ES-I3 (cell line): ENCODE data around the gene MOK.

Source experiments
- H3K36me3 ChIP-seq: 2 replicates; pipeline ENCODE4 v1.6.1; 2013; ENCODE audit warnings: mild to moderate bottlenecking, low read length, control low read depth, moderate library complexity; ENCODE audit not compliant: insufficient read depth
- H3K4me1 ChIP-seq: 2 replicates; pipeline ENCODE4 v1.6.1; 2013; ENCODE audit warnings: mild to moderate bottlenecking, control low read depth, low read length; ENCODE audit not compliant: insufficient read depth
- H3K9ac ChIP-seq: 2 replicates; pipeline ENCODE4 v1.6.1; 2013; ENCODE audit warnings: low read depth, mild to moderate bottlenecking, low read length, moderate library complexity
- H3K9me3 ChIP-seq: 2 replicates; pipeline ENCODE4 v1.6.1; 2013; ENCODE audit warnings: mild to moderate bottlenecking, low read length, moderate library complexity; ENCODE audit not compliant: control insufficient read depth, insufficient read depth

The MOK gene

DNA sequence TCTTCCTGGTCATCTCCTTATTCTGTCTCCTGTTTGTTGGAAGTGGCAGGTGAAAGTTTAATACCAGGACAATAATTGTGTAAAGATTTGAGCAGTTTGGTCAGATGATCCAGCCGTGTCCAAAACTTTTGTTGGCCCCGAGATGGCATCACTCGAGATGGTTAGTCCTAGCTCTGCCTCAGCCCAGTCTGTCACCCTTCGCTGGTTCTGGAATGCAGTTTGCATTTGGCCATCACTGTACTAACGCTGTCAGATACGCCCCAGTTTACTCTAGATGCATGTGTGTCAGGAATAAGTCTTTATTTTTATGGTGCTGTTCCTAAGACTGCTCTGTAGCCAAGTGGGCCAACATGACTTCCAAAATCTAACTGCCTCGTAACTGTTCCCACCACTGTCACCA is 79.6 kb downstream of the MOK start:
- 0 out of 2 replicates have a peak, but pooled peaks cover 6% of the 10 kb centered on the region for H3K4me1 ChIP-seq
- H3K9me3 ChIP-seq = no peaks in the 10 kb centered on the region
- no peak overlapping the region for H3K9ac ChIP-seq
- no peaks in the 10 kb centered on the region for H3K36me3 ChIP-seq

- Histone ChIP-seq H3K36me3 (no peaks in the 10 kb centered on the region), H3K4me1 (0 out of 2 replicates have a peak, but pooled peaks cover 6% of the 10 kb centered on the region), H3K9me3 (no peaks in the 10 kb centered on the region), H3K9ac (no peak overlapping the region)
Measured at GRCh38 chr14:102223682-102224081, 81.3 kb downstream of the MOK start.

DNA sequence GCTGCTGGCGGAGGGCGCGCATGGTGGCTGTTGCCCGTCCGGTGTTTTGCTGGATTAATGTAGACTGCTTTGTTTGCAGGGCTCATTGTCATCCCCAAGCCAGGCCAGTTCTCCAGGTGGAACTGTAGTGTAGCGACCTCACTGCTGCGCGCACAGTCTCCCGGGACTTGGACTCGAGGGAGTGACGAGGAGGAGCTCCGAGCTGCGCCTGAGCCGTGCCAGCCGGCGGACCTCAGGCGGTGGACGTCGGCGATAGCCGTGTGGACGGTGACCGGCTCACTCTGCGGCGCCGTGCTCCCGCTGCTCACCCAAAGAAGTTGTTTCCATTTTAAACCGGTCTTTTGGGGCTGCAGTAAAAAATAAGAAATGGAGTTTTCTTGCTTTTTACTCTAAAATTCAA is 82.2 kb downstream of the MOK start:
- Histone ChIP-seq H3K9me3 (no peaks in the 10 kb centered on the region), H3K4me1 (0 out of 2 replicates have a peak, but pooled peaks cover 6% of the 10 kb centered on the region), H3K36me3 (no peaks in the 10 kb centered on the region), H3K9ac (no peak overlapping the region)

DNA sequence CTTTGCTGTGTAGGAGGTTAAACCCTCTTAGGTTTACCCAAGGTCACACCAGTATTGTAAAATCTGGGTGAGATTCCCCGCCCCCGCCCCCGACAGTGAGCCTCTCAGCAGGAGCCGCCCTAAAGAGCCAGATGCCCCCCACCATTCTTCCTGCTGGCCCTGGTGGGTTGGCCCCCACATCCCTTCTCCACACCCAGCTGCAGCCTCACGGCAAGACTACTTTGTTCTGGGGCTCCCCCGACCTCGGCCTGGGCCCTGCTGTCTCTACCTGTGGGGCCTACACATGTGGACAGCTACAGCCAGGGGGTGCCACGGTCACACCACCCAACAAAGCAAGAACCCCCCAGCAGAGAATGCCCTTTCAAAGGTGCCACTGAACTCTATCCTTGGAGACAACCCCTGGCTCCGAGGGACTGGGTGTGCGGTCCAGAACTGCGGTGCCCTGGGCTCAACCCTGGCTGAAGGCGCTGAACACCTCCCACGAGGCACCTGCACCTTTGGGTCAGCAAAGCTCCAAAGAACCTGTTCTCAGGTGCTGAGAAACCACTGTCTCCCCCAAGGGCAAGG is 82.9 kb downstream of the MOK start:
- 0 out of 2 replicates have a peak, but pooled peaks cover 6% of the 10 kb centered on the region for H3K4me1 ChIP-seq
- H3K36me3 ChIP-seq = no peaks in the 10 kb centered on the region
- no peaks in the 10 kb centered on the region for H3K9me3 ChIP-seq
- no peak overlapping the region for H3K9ac ChIP-seq

DNA sequence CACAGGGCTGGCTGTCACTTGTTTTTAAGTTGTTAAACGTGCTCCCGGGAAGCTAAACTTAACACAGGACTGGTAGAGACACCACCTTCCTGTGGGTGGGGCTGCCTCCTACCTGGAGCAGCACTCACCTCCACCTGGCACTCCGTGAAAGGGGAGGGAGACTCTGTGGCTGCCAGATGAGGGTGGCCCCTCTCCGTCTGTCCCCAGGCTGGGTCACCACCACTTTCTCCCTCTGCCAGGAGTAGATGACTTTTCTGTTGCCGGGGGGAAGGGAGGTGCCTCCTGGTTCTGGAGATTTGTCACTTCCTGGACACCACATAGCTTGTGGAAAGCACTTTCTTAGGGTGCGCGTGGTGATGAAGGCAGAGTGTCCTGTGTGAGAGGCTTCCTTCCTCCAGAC is 83.9 kb downstream of the MOK start:
- Histone ChIP-seq H3K9ac (no peak overlapping the region), H3K9me3 (no peaks in the 10 kb centered on the region), H3K4me1 (0 out of 2 replicates have a peak, but pooled peaks cover 6% of the 10 kb centered on the region), H3K36me3 (no peaks in the 10 kb centered on the region)

- H3K4me1 ChIP-seq = 0 out of 2 replicates have a peak, but pooled peaks cover 6% of the 10 kb centered on the region
- H3K36me3 ChIP-seq = no peaks in the 10 kb centered on the region
- H3K9ac ChIP-seq = no peak overlapping the region
- H3K9me3 ChIP-seq = no peaks in the 10 kb centered on the region
Measured at GRCh38 chr14:102220031-102220430, 84.9 kb downstream of the MOK start.

DNA sequence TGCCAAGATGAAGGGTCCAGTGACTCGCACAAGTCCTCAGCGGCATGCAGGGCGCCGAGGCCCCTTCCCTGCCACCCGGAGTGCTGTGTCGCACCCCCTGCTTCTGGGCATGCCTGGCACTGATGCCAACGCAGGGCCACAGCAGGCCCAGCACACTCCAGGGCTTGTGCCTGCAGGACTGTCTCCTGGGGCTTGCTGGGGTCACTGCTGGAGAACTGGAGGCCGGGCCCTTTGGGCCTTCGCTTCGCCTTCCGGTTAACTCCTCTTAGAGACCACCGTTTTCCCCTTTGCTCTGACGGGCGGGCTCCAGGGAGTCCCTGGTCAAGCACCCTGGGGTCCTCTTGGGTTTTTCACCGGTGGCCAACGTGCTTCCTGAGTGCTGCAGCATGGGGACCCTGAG is 85.6 kb downstream of the MOK start:
- Histone ChIP-seq H3K9ac (no peak overlapping the region), H3K9me3 (no peaks in the 10 kb centered on the region), H3K36me3 (no peaks in the 10 kb centered on the region), H3K4me1 (0 out of 2 replicates have a peak, but pooled peaks cover 6% of the 10 kb centered on the region)

- no peak overlapping the region for H3K9ac ChIP-seq
- H3K9me3 ChIP-seq = no peaks in the 10 kb centered on the region
- no peaks in the 10 kb centered on the region for H3K36me3 ChIP-seq
- H3K4me1 ChIP-seq = 0 out of 2 replicates have a peak, but pooled peaks cover 6% of the 10 kb centered on the region
Measured at GRCh38 chr14:102218688-102219087, 86.3 kb downstream of the MOK start.

- no peaks in the 10 kb centered on the region for H3K9me3 ChIP-seq
- H3K9ac ChIP-seq = no peak overlapping the region
- H3K36me3 ChIP-seq = no peaks in the 10 kb centered on the region
- 0 out of 2 replicates have a peak, but pooled peaks cover 6% of the 10 kb centered on the region for H3K4me1 ChIP-seq
Measured at GRCh38 chr14:102217987-102218421, 87.0 kb downstream of the MOK start.

DNA sequence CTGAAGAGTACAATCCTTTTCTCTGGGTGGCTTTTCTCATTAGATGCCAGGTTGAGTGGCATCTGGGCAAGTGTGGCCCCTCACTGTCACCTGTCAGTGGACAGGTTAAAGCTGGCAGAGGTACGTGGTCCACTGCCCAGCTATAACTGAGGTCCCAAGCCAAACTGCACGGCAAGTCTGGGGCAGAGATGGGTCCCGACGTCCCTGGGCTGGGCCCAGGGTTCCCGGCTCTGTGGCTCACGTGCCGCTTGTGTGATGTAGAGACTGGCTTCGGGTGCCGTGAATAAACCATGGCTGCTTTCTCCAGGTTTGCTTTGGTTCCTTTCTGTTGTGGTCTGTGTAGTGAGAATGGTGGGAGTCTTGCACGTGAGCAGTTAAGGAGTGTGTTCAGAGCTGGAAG is 87.6 kb downstream of the MOK start:
- H3K9ac ChIP-seq = no peak overlapping the region
- no peaks in the 10 kb centered on the region for H3K36me3 ChIP-seq
- 0 out of 2 replicates have a peak, but pooled peaks cover 6% of the 10 kb centered on the region for H3K4me1 ChIP-seq
- no peaks in the 10 kb centered on the region for H3K9me3 ChIP-seq

GRCh38 chr14:102215576-102216250 is 89.3 kb downstream of the MOK start:
- Histone ChIP-seq H3K36me3 (no peaks in the 10 kb centered on the region), H3K9me3 (no peaks in the 10 kb centered on the region), H3K4me1 (0 out of 2 replicates have a peak, but pooled peaks cover under 1% of the 10 kb centered on the region), H3K9ac (no peak overlapping the region)

DNA sequence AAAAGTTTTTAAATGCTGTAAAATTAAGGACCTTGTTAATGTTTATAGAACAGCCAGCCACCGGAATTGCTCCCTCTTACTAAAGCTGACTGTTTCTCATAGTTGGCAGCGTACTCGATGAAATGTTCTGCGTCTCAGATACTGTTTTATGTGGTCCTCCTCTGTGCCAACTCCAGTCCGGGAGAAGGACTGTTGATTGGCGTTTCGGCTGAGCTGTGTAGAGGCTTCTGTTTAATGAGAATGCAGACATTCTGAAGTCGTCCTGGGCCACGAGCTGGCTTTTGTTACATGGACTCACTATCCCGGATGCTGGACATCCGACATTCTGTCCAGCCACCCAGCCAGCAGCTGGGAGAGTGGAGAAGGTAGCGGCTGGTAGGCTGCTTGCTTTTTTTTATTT is 89.9 kb downstream of the MOK start:
- Histone ChIP-seq H3K9me3 (no peaks in the 10 kb centered on the region), H3K36me3 (no peaks in the 10 kb centered on the region), H3K4me1 (no peaks in the 10 kb centered on the region), H3K9ac (no peak overlapping the region)

- no peaks in the 10 kb centered on the region for H3K9me3 ChIP-seq
- H3K4me1 ChIP-seq = no peaks in the 10 kb centered on the region
- H3K9ac ChIP-seq = no peak overlapping the region
- H3K36me3 ChIP-seq = no peaks in the 10 kb centered on the region
Measured at GRCh38 chr14:102213984-102214658, 90.8 kb downstream of the MOK start.

DNA sequence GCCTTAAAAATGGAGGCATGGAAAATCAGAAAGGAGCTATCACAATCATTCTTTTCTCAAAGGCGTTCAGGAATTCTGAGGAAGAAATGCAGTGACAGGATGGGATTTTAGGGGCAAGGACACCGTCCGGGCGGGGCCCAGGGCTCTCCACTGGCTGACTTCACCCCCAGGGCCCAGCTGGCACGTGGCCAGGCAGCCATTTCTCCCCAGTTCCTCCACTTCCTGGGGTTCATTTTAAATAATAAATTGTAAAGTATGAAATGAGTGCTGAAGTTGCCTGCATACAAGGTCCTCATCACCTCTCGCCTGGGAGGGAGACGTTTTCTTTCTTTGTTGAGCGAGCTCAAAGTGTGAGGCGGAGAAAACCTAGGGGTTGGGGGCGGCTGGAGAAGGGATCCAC is 91.5 kb downstream of the MOK start:
- no peak overlapping the region for H3K9ac ChIP-seq
- no peaks in the 10 kb centered on the region for H3K9me3 ChIP-seq
- H3K4me1 ChIP-seq = no peaks in the 10 kb centered on the region
- no peaks in the 10 kb centered on the region for H3K36me3 ChIP-seq

DNA sequence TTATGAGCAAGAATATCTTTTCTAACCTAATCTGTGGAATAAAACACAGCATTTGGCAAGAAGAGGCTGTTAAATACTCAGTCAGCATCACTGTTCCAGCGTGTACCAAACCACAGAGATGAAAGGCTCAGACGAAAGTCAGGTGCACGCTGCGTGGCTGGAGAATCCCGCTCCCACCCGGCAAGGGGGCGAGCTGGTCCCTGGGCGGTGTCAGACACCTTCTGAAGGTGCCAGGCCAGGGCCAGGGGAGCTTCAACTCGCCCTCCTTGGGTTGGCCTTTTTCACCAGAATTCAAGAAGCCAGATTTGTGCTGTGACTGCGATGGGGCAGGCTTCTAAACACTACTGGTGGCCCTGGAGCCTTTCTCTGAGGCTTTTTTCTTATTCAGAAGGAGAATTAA is 92.1 kb downstream of the MOK start:
- Histone ChIP-seq H3K9ac (no peak overlapping the region), H3K36me3 (no peaks in the 10 kb centered on the region), H3K4me1 (no peaks in the 10 kb centered on the region), H3K9me3 (no peaks in the 10 kb centered on the region)
